ENCODE measurements around the gene MBP. TPM values are rescaled to one million over a fixed set of nuclear protein-coding genes. Genes with fewer than 3 reads are reported as not detected.

The MBP gene
- total and polyA plus RNA-seq, 2 of the 13 experiments (the other 11 are each of a cell fraction or from before 2014, with no cell fraction given): 5.0 to 8.5 TPM

GRCh38 chr18:77114415-77115191, 18.0 kb downstream of the MBP start (continued):
- TF ChIP-seq ZKSCAN8 (CRISPR knock-in tag; IDR thresholded peaks at IDR 0.05; ENCODE audit: borderline replicate concordance): 0 out of 2 replicates have a peak, but pooled peaks have one; percentile 69
- TF ChIP-seq KIAA2018 (CRISPR knock-in tag; IDR thresholded peaks at IDR 0.05; ENCODE audit: borderline replicate concordance): no peak
- 0 out of 2 replicates have a peak, but pooled peaks have one; percentile 25 for TF ChIP-seq GFI1 (CRISPR knock-in tag; IDR thresholded peaks at IDR 0.05; ENCODE audit: borderline replicate concordance)
- TF ChIP-seq ZMYM4 (CRISPR knock-in tag; IDR thresholded peaks at IDR 0.05): peak; percentile 65
- TF ChIP-seq GTF3A (CRISPR knock-in tag; conservative IDR thresholded peaks at IDR 0.05): 0 out of 2 replicates have a peak, but pooled peaks have one; percentile 11
- TF ChIP-seq HMG20A (CRISPR knock-in tag; IDR thresholded peaks at IDR 0.05; ENCODE audit: borderline replicate concordance): peak; percentile 47; the same call in 1 of the 2 replicates
- no peak for TF ChIP-seq ZNF138 (CRISPR knock-in tag; IDR thresholded peaks at IDR 0.05; ENCODE audit: low read depth)
- TF ChIP-seq BRCA1 (CRISPR knock-in tag; IDR thresholded peaks at IDR 0.05): peak; percentile 15; the same call in 1 of the 2 replicates
- peak; percentile 88 for TF ChIP-seq TBX2 (CRISPR knock-in tag; IDR thresholded peaks at IDR 0.05; ENCODE audit: borderline replicate concordance)
- no peak; the same call in 1 of the 2 replicates for TF ChIP-seq DNMT3B (CRISPR knock-in tag; conservative IDR thresholded peaks at IDR 0.05)
- TF ChIP-seq TFDP2 (CRISPR knock-in tag; IDR thresholded peaks at IDR 0.05): no peak
- 0 out of 2 replicates have a peak, but pooled peaks have one; percentile 25 for TF ChIP-seq HOXD1 (CRISPR knock-in tag; IDR thresholded peaks at IDR 0.05)
- no peak for TF ChIP-seq KLF15 (CRISPR knock-in tag; IDR thresholded peaks at IDR 0.05; ENCODE audit: borderline replicate concordance)
- TF ChIP-seq ZNF460 (CRISPR knock-in tag; IDR thresholded peaks at IDR 0.05; ENCODE audit: borderline replicate concordance): no peak
- TF ChIP-seq TBX3 (IDR thresholded peaks at IDR 0.05; ENCODE audit: borderline replicate concordance): no peak
- TF ChIP-seq THAP8 (CRISPR knock-in tag; IDR thresholded peaks at IDR 0.05; ENCODE audit: borderline replicate concordance): no peak
- TF ChIP-seq ZNF441 (CRISPR knock-in tag; IDR thresholded peaks at IDR 0.05; ENCODE audit: borderline replicate concordance): peak; percentile 80
- no peak for TF ChIP-seq TP53 (CRISPR knock-in tag; conservative IDR thresholded peaks at IDR 0.05)

All from HepG2 (cell line).